ENCODE data around the gene BRD8. TPM values are rescaled to one million over a fixed set of nuclear protein-coding genes. Genes with fewer than 3 reads are reported as not detected.
"Not testable (repeated sequence)": the region's sequence is repeated elsewhere in the genome, so short reads cannot be mapped to it uniquely, and the experiment has no call there.

Gene BRD8
- total RNA-seq = 20.2 and 22.9 TPM in 2 replicates

GRCh38 chr5:138178516-138179276 is at the start of gene BRD8, which contains the start of gene KIF20A:
BRD8 (minus strand) TSS chr5:138178630; CDS start chr5:138178614, 16 bp downstream.
KIF20A (plus strand) TSS chr5:138179112; CDS start chr5:138179681, 569 bp downstream.
- peak; percentile 92 to 98 for DNase-seq (ENCODE audit: low read depth in 2 of 2)

GRCh38 chr5:138226910-138227309 is 48.5 kb upstream of the BRD8 start:
- no peak for DNase-seq (ENCODE audit: low read depth in 2 of 2)

- DNase-seq (ENCODE audit: low read depth in 2 of 2) = no peak
Measured at GRCh38 chr5:138224712-138225111, 46.3 kb upstream of the BRD8 start.

GRCh38 chr5:138223532-138223931 is 45.1 kb upstream of the BRD8 start:
- DNase-seq (ENCODE audit: low read depth in 2 of 2) = no peak

- DNase-seq (ENCODE audit: low read depth in 2 of 2) = no peak
Measured at GRCh38 chr5:138216799-138217198, 38.4 kb upstream of the BRD8 start.

- peak; percentile 96 to 98 for DNase-seq (ENCODE audit: low read depth in 2 of 2)
Measured at GRCh38 chr5:138213161-138214029, 35.0 kb upstream of the BRD8 start, which contains the start of gene CDC23. CDC23 (minus strand) TSS chr5:138213323; CDS start chr5:138213312, 11 bp downstream.

GRCh38 chr5:138212828-138213160 is 34.4 kb upstream of the BRD8 start:
- peak in 1 of 2 donors; percentile 42 for DNase-seq (ENCODE audit: low read depth in 2 of 2)

- no peak for DNase-seq (ENCODE audit: low read depth in 2 of 2)
Measured at GRCh38 chr5:138210985-138211384, 32.6 kb upstream of the BRD8 start.

- not testable (repeated sequence) for DNase-seq (ENCODE audit: low read depth in 2 of 2)
Measured at GRCh38 chr5:138193859-138194258, 15.4 kb upstream of the BRD8 start.

- DNase-seq (ENCODE audit: low read depth in 2 of 2) = no peak
Measured at GRCh38 chr5:138192826-138193225, 14.4 kb upstream of the BRD8 start.

- DNase-seq (ENCODE audit: low read depth in 2 of 2) = no peak
Measured at GRCh38 chr5:138188626-138189025, 10.2 kb upstream of the BRD8 start.

GRCh38 chr5:138186002-138186447 is 7.6 kb upstream of the BRD8 start:
- DNase-seq (ENCODE audit: low read depth in 2 of 2) = no peak

GRCh38 chr5:138182808-138183207 is 4.4 kb upstream of the BRD8 start:
- no peak for DNase-seq (ENCODE audit: low read depth in 2 of 2)

GRCh38 chr5:138180841-138181240 is 2.4 kb upstream of the BRD8 start:
- DNase-seq (ENCODE audit: low read depth in 2 of 2) = no peak

- peak; percentile 25 to 68 for DNase-seq (ENCODE audit: low read depth in 2 of 2)
Measured at GRCh38 chr5:138180183-138180782, 1.9 kb upstream of the BRD8 start.

GRCh38 chr5:138179277-138179857 is 937 bp upstream of the BRD8 start:
- DNase-seq (ENCODE audit: low read depth in 2 of 2) = no peak

- peak; percentile 4 to 60 for DNase-seq (ENCODE audit: low read depth in 2 of 2)
Measured at GRCh38 chr5:138177941-138178515, 402 bp downstream of the BRD8 start.

GRCh38 chr5:138170299-138170698 is 8.1 kb downstream of the BRD8 start:
- DNase-seq (ENCODE audit: low read depth in 2 of 2) = no peak

- no peak for DNase-seq (ENCODE audit: low read depth in 2 of 2)
Measured at GRCh38 chr5:138169124-138169523, 9.3 kb downstream of the BRD8 start.

- DNase-seq (ENCODE audit: low read depth in 2 of 2) = no peak
Measured at GRCh38 chr5:138163721-138164120, 14.7 kb downstream of the BRD8 start.

- no peak for DNase-seq (ENCODE audit: low read depth in 2 of 2)
Measured at GRCh38 chr5:138160706-138161105, 17.7 kb downstream of the BRD8 start.

Measured in dermis microvascular lymphatic vessel endothelial cell (primary cell).